Neural progenitor cell (in vitro differentiated cells): Measurements from ENCODE around the gene LRRC25.

Experiments
- EZH2 ChIP-seq: fragments of 200-600 bp; sonication (generic); IDR thresholded peaks from 2 replicates; pipeline ENCODE4 v1.6.1; 2017; ENCODE audit warnings: antibody characterized with exemption, mild to moderate bottlenecking, moderate library complexity
- EZH2phosphoT487 ChIP-seq: fragments of 200-600 bp; sonication (generic); IDR thresholded peaks from 2 replicates; pipeline ENCODE4 v1.6.1; 2017; ENCODE audit warnings: antibody characterized with exemption
- TF ChIP-seq, protein P1 (sequence below): fragments of 200-600 bp; sonication (generic); IDR thresholded peaks from 2 replicates; pipeline ENCODE4 v1.5.1; 2017; ENCODE audit warnings: antibody characterized with exemption, mild to moderate bottlenecking

- no peak for TF ChIP-seq EZH2
- TF ChIP-seq EZH2phosphoT487, result no peak
- TF ChIP-seq, protein P1, sequence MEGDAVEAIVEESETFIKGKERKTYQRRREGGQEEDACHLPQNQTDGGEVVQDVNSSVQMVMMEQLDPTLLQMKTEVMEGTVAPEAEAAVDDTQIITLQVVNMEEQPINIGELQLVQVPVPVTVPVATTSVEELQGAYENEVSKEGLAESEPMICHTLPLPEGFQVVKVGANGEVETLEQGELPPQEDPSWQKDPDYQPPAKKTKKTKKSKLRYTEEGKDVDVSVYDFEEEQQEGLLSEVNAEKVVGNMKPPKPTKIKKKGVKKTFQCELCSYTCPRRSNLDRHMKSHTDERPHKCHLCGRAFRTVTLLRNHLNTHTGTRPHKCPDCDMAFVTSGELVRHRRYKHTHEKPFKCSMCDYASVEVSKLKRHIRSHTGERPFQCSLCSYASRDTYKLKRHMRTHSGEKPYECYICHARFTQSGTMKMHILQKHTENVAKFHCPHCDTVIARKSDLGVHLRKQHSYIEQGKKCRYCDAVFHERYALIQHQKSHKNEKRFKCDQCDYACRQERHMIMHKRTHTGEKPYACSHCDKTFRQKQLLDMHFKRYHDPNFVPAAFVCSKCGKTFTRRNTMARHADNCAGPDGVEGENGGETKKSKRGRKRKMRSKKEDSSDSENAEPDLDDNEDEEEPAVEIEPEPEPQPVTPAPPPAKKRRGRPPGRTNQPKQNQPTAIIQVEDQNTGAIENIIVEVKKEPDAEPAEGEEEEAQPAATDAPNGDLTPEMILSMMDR, result no peak
Observed at GRCh38 chr19:18441804-18442788, 44.7 kb upstream of the LRRC25 start.
